Upper lobe of left lung (tissue), 6 donors: ENCODE results near the gene TRIM71. TPM values are rescaled to one million over a fixed set of nuclear protein-coding genes. Genes with fewer than 3 reads are reported as not detected.

Experiments
- ATAC-seq, 2 donors: fragments of 200-7000 bp; cut with Tn5 transposase; one replicate each; pipeline ENCODE4 v1.9.1; 2022; ENCODE audit warnings: mild to moderate bottlenecking in 2 of 2, moderate library complexity in 2 of 2; ENCODE audit not compliant: low FRiP score in 2 of 2
- DNase-seq, 2 donors: peaks; one replicate each; pipeline ENCODE4 v3.0.0-alpha.2; 2019 to 2020
- H3K27ac ChIP-seq, 4 donors: fragments of 200-600 bp; sonication (generic); one replicate each; pipeline ENCODE4 v1.5.1; 2016 to 2019
- H3K27me3 ChIP-seq, 4 donors: fragments of 200-600 bp; sonication (generic); one replicate each; pipeline ENCODE4 v1.5.1; 2017 to 2019
- H3K36me3 ChIP-seq, 4 donors: fragments of 200-600 bp; sonication (generic); one replicate each; pipeline ENCODE4 v1.5.1; 2016 to 2019
- H3K4me1 ChIP-seq, 4 donors: fragments of 200-600 bp; sonication (generic); one replicate each; pipeline ENCODE4 v1.5.1; 2018 to 2019
- H3K4me3 ChIP-seq, 4 donors: fragments of 200-600 bp; sonication (generic); one replicate each; pipeline ENCODE4 v1.5.1; 2017 to 2019; ENCODE audit warnings: mild to moderate bottlenecking in 2 of 4, moderate library complexity in 1 of 4
- H3K9me3 ChIP-seq, 4 donors: fragments of 200-600 bp; sonication (generic); one replicate each; pipeline ENCODE4 v1.5.1; 2018 to 2019
- EP300 ChIP-seq, 4 donors: sonication (generic); formaldehyde crosslinking; IDR thresholded peaks; one replicate each; pipeline ENCODE4 v1.5.1; 2017; ENCODE audit warnings: antibody characterized with exemption in 4 of 4, control low read depth in 2 of 4
- POLR2A ChIP-seq, 4 donors: fragments of 450-650 bp; IDR thresholded peaks; one replicate each; pipeline ENCODE4 v1.5.1; 2016 to 2017; ENCODE audit warnings: antibody characterized with exemption in 4 of 4, mild to moderate bottlenecking in 2 of 4
- POLR2AphosphoS5 ChIP-seq, 2 donors: sonication (generic); formaldehyde crosslinking; IDR thresholded peaks; one replicate each; pipeline ENCODE4 v1.5.1; 2017; ENCODE audit warnings: antibody characterized with exemption in 2 of 2
- WGBS, 2 donors: methylation state at CpG; one replicate each; pipeline ENCODE4 v1.1.5; 2017 to 2018; 5-methylcytosine and 5-hydroxymethylcytosine counted together
- total RNA-seq, 6 donors: library from RNA; depleted of rRNA in 4 of 6; stranded (reverse); fragments of >200 nt in 4 of 6; gene quantifications; one replicate each; pipeline versions ENCODE4 v1.1.0 to v1.2.1, GENCODE V29; 2016 to 2021
- TF ChIP-seq, protein P1 (sequence below), 6 experiments: fragments of 450-650 bp in 4 of 6; fragments of 200-600 bp in 2 of 6; sonication (generic) in 2 of 6; IDR thresholded peaks; one replicate each; pipeline ENCODE4 v1.5.1; 2016 to 2019; ENCODE audit warnings: antibody characterized with exemption in 6 of 6
- donor health status: DM: no; HTN: no; CAD: no; lungs with moderate emphysema.
- donor health status: DM: no; HTN: yes; CAD: no; lungs with severe emphysema.

The TRIM71 gene
- total RNA-seq, 6 donors from 2014 or later = 2.2 to 7.3 (median 3.8) TPM

DNA sequence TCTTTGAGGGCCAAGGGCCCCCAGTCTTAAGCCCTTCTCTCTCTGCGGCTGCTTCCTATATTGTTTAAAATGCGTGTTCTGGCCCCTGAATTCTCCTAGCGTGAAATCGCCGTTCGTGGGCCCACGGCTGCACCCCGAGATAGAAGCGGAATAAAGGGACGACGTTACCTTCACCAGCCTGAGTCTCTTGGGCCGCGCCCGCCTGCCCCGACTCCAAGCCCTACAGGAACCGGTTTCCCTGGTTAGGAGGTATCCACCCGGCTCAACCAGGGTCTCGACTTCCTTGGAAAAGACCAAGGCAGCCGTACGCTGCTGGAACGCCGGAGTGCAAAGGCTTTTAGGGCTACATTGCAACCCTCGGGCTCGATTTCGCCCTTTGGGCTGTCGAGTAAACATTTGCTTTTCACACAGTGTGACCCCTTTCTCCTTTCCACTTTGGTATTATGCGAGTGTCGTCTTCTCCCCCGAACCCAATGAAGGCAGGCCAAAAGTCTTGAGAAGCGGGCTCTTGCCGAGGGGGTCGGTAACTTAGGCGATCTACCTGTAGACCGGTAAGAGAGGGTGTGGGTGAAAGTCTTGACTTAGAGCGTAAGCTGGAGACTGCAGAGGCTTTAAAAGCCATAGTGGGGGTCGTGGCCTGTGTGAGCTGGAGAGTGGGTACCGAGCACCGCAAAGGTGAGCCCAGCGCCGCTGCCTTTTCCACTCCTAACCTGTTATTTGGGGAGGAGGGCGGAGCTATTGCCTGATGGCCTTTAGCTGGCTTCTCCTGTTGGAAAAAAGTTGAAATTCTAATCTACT, 2.0 kb downstream of the TRIM71 start:
- H3K27me3 ChIP-seq = peaks cover 0 to 29% (median 14%) of the 10 kb centered on the region in 4 donors
- peaks cover 21 to 53% (median 26%) of the 10 kb centered on the region in 4 donors for H3K4me1 ChIP-seq
- TF ChIP-seq EP300 (IDR thresholded peaks at IDR 0.05) = no peak
- TF ChIP-seq POLR2A (IDR thresholded peaks at IDR 0.05) = peak in 1 of 4 donors; percentile 37
- peak overlapping the region in 3 of 4 donors; percentile 47 to 65 (median 59) for H3K4me3 ChIP-seq
- DNase-seq (peak; percentile 69 to 84), ATAC-seq (peak in 1 of 2 donors; percentile 84)
- peak overlapping the region; percentile 23 to 70 (median 48) for H3K27ac ChIP-seq
- H3K36me3 ChIP-seq = no peaks in the 10 kb centered on the region
- no peaks in the 10 kb centered on the region for H3K9me3 ChIP-seq
- WGBS, 2 donors = 52 to 70% methylated on average over 29 to 41 of the region's 41 CpGs

DNA sequence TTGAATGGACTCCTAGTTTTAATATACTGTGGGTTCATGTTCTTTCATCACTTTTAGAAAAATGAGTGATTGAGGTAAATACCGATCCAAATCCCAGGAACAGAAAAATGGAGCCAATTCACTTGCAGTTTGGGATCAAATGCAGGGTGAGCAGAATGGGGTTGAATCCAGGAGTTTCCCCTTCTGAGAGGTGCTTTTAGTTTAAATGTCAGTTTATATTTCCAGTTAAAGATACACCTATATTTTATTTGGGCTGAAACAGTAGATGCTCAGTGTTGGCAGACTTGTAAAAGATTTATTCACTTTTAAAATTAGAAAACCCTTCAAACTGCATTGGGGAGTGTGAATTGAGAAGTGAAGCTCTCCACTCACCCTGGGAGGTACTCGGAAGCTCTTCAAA, 2.6 kb downstream of the TRIM71 start:
- Histone ChIP-seq H3K4me3 (peak overlapping the region in 1 of 4 donors; percentile 65), H3K4me1 (peaks cover 21 to 53% (median 26%) of the 10 kb centered on the region in 4 donors), H3K27ac (peak overlapping the region; percentile 26 to 70 (median 50)), H3K36me3 (no peaks in the 10 kb centered on the region), H3K9me3 (no peaks in the 10 kb centered on the region), H3K27me3 (peaks cover 0 to 29% (median 14%) of the 10 kb centered on the region in 4 donors)
- DNase-seq (no peak), ATAC-seq (no peak)
- no peak for TF ChIP-seq EP300 (IDR thresholded peaks at IDR 0.05)
- no peak for TF ChIP-seq POLR2A (IDR thresholded peaks at IDR 0.05)
- TF ChIP-seq, protein P1, sequence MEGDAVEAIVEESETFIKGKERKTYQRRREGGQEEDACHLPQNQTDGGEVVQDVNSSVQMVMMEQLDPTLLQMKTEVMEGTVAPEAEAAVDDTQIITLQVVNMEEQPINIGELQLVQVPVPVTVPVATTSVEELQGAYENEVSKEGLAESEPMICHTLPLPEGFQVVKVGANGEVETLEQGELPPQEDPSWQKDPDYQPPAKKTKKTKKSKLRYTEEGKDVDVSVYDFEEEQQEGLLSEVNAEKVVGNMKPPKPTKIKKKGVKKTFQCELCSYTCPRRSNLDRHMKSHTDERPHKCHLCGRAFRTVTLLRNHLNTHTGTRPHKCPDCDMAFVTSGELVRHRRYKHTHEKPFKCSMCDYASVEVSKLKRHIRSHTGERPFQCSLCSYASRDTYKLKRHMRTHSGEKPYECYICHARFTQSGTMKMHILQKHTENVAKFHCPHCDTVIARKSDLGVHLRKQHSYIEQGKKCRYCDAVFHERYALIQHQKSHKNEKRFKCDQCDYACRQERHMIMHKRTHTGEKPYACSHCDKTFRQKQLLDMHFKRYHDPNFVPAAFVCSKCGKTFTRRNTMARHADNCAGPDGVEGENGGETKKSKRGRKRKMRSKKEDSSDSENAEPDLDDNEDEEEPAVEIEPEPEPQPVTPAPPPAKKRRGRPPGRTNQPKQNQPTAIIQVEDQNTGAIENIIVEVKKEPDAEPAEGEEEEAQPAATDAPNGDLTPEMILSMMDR (IDR thresholded peaks at IDR 0.05) = no peak
- no peak for TF ChIP-seq POLR2AphosphoS5 (IDR thresholded peaks at IDR 0.05)
- 62 to 67% methylated on average over 2 of the region's 2 CpGs for WGBS, 2 donors

DNA sequence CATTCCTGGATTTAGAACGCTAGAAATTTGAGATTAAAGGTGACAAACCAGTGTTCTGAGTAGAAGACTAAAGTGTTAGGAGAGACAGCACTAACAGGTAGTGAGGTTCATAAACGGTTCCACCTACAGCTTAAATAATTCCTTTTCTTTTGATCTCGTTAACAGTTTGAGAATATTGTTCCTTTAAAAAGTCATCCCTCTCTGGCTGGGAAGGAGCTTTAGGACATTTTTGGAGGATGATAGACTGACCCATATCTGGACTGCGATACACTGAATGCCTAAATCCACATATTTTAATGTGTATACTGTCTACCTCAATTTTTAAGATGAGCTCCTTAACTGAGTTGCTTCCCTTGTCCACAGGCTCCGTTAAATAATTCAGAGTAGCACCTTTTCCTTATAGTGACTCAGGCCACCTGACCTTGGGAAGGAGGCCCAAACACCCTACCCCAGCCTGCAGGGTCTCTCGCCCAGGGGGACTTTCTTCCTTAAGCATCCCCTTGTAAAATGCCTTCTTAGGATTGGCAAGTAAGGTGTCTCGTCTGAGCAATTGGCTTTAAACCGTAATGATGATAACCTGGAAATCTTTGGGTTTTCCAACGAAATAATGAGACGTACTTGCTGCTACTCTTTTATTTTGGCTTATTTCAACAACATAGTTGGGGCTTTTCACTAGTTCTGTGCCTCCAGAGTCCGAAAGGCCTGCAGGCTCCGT, 3.3 kb downstream of the TRIM71 start:
- Histone ChIP-seq H3K9me3 (no peaks in the 10 kb centered on the region), H3K4me3 (peak overlapping the region in 3 of 4 donors; percentile 17 to 33 (median 29)), H3K4me1 (peaks cover 18 to 46% (median 24%) of the 10 kb centered on the region in 4 donors), H3K27ac (peak overlapping the region; percentile 32 to 79 (median 67)), H3K36me3 (no peaks in the 10 kb centered on the region), H3K27me3 (peaks cover 0 to 29% (median 14%) of the 10 kb centered on the region in 4 donors)
- no peak for ATAC-seq
- 48 to 61% methylated on average over 11 to 12 of the region's 12 CpGs for WGBS, 2 donors
- TF ChIP-seq, protein P1 (IDR thresholded peaks at IDR 0.05) = no peak
- TF ChIP-seq EP300 (IDR thresholded peaks at IDR 0.05) (no peak), POLR2A (IDR thresholded peaks at IDR 0.05) (no peak), POLR2AphosphoS5 (IDR thresholded peaks at IDR 0.05) (no peak)
- no peak for DNase-seq

DNA sequence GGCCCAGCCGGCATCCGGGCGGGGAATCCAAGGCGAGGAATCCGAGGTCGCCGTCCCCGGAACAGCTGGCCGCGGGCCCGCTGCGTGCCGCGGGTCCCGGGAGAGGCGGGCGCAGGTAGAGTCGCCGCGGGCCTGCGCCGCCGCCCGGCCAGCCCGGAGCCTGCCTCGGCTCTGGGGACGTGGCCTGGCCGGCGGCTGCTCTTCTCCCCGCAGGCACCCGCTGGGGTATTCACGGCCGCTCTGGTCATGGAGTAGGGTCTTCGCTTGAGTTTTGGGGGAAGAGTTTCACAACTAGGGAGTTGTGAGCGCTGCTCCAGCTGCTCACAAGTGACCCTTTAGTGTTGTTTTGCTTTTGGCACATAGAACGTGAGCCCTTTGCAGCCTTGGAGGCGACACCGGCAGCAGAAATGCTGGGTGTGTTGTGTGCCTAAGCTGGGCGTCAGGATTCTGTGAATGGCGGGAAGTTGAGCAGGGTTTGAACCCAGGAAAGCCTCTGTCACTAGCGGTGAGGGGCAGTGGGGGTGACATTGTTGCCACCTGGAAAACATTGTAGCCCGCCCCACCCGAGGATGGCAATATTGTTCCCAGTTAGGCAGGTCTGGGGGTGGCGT, 4.0 kb downstream of the TRIM71 start:
- ATAC-seq (no peak), DNase-seq (peak; percentile 26 to 88)
- WGBS, 2 donors = 25 to 43% methylated on average over 39 to 44 of the region's 44 CpGs
- peaks cover 12 to 39% (median 17%) of the 10 kb centered on the region in 4 donors for H3K4me1 ChIP-seq
- TF ChIP-seq, protein P1 (IDR thresholded peaks at IDR 0.05) = no peak
- no peak for TF ChIP-seq EP300 (IDR thresholded peaks at IDR 0.05)
- no peak for TF ChIP-seq POLR2AphosphoS5 (IDR thresholded peaks at IDR 0.05)
- peak in 1 of 4 donors; percentile 27 for TF ChIP-seq POLR2A (IDR thresholded peaks at IDR 0.05)
- H3K27me3 ChIP-seq = peaks cover 0 to 24% (median 12%) of the 10 kb centered on the region in 4 donors
- H3K4me3 ChIP-seq = peak overlapping the region in 3 of 4 donors; percentile 17 to 33 (median 29)
- no peaks in the 10 kb centered on the region for H3K36me3 ChIP-seq
- no peaks in the 10 kb centered on the region for H3K9me3 ChIP-seq
- H3K27ac ChIP-seq = peak overlapping the region; percentile 36 to 79 (median 67)
